GM18498 (cell line): Measurements from ENCODE around the gene EFCAB10.
"Not testable (repeated sequence)": the region's sequence is repeated elsewhere in the genome, so short reads cannot be mapped to it uniquely, and the experiment has no call there.

Experiments
- ATAC-seq: cut with Tn5 transposase; IDR thresholded peaks from one replicate; pipeline ENCODE4 v1.9.1; 2021; ENCODE audit warnings: mild to moderate bottlenecking, moderate library complexity; ENCODE audit not compliant: unreplicated experiment

Gene EFCAB10

DNA sequence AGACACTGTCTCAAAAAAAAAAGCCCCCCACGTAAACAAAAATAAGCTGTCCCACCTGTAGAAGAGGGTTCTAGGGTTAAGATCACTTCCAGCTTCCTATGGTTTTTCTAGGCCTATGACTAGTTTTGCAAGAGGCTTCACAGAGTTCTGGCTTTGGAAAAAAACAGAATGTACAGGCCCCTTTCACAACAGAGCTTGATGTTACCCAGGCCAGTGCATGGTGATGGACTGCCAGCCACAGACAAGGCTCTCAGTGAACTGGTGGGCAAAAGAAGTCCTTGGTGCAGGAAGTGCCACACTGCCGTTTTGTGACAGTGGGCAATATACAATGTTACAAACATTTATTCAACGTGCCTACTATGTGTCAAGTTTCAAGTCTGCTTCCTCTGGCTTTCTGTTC is 18.3 kb upstream of the EFCAB10 start:
- ATAC-seq = no peak

DNA sequence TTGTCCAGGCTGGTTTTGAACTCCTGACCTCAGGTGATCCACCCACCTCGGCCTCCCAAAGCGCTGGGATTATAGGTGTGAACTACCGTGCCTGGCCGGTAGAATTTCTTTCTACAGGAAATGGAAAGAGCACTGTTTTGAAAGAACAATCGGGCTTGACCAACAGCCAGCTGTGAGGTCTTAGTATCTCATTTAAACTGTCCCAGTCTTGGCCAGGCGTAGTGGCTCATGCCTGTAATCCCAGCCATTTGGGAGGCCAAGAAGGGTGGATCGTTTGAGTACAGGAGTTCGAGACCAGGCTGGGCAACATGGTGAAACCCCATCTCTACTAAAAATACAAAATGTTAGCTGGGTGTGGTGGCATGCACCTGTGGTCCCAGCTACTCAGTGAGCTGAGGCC is 17.8 kb upstream of the EFCAB10 start:
- not testable (repeated sequence) for ATAC-seq

DNA sequence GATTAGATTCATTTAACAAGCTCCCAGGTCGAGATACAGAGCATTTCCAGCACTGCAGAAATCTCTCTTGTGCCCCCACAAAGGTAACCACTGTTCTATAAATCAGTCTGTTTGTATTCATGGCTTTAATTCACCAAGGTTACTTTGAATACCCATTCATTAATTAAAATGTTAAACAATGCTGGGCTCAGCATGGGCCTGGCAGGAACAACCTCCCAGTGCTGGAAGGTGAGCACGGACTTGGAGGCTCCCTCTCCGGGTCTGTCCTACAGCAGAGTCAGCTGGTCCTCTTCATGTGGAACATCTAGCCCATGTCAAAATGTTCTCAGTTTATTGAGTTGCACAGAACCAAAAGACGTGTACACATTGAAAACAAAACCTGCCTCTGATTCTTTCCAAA is 15.6 kb upstream of the EFCAB10 start:
- no peak for ATAC-seq

DNA sequence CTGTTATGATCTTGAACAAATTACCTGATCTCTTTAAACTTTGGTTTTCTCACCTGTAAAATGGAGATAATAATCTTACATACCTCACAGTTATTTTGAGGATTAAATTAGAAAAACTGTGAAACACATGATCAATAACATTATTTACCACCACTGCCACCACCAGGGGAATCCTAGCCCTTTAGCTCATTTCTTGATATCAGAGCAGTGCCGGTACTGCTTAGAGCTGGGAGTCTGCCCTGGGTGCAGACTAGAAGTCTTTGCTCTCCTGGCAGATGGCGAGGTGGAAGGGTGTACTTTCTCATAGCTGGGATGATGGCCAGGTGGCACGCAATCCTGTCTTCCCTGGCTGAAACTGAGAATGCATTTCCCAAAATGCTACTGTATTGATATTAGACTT is 12.7 kb upstream of the EFCAB10 start:
- ATAC-seq = no peak

DNA sequence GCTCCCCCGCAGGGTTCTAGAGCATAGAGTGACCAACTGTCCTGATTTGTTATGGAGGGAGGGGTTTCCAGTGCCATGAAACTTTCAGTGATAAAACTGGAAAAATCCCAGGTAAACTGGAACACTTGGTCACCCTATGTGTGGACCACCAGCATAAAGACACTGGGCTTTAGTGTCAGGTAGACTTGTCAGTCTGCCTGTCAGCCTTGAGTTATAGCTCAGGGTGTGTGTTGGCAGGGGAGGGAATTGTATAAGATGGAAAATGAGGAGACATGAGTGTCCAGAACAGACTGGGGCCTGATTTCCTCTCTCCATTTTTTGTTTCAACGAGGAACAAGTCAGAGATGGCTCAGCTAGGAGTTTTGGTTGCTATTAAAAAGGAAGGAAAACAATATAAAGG is 10.2 kb upstream of the EFCAB10 start:
- ATAC-seq = no peak

DNA sequence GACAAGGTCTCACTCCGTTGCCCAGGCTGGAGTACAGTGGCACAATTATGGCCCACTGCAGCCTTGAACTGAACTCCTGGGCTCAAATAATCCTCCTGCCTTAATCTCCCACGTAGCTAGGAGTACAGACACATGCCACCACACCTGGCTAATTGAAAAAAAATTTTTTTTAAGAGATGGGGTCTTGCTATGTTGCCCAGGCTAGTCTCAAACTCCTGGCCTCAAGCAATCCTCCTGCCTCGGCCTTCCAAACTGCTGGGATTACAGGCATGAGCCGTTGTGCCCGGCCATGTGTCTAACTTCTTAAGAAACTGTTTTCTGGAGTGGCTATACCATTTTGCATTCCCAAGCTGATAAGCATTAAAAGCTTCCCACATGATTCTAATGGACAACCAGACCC is 9.5 kb upstream of the EFCAB10 start:
- no peak for ATAC-seq

DNA sequence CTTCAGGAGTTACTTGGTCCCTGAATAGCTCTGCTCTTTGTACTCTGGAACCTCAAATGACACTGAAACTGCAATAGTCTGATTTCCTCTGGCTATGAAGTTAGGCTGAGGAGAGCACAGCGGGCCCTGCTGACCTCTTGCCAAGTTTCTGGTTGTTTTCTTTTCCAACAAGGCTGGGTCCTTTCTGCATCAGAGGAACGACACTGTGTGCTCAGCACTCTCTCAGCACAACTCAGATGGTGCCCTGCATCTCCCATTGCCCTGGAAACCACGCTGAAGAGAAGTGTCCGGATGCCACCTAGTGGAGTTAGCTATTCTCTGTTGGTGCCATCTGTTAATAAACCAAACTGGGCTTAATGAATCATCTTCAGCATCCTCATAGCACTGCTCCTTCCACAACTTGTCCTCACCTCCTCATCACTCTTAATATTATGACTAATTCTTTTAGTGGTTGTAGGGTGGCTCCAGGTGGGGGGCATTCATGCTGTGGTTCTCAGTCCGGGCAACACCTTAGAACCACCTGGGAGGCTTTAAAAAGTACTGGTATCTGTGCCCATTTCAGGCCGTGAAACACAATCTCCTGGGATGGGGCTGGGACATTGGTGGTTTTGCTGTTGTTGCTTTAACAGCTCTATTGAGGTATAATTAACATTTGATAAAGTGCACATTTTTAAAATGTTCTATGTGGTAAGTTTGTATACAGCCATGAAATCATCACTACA is 8.2 kb upstream of the EFCAB10 start:
- ATAC-seq = peak; percentile 86

DNA sequence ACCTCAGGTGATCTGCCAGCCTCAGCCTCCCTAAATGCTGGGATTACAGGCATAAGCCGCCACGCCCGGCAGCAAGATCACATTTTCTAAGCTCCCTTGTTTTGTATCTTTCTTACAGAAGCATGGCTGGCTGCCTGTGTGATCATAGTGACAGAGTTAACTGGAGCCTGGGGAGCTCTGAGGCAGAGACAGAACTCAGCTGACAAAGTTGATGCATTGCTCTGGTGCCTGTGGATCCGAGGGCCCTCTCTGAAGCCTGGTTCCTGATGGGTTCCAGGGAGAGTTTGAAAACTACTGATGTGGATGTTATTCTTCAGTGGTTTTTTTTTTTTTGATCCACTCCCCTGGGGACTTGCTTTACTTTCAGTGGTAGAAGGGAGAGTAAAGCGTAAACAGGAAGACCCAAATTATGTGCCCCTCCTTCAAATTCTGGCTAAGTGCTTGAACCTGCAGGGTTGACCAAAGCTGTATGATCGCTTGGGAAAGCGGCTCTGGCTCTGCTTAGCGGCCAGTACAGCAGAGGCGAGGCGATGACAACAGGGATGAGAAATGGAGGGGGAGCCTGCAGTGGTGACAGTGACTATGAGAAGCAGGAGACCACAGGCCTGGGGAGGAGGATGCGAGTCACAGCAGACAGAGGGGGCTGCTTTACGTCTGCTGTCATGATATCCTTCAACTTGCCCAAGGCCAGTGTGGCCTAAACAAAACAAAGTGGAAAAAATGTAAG is 6.8 kb upstream of the EFCAB10 start:
- ATAC-seq = no peak

DNA sequence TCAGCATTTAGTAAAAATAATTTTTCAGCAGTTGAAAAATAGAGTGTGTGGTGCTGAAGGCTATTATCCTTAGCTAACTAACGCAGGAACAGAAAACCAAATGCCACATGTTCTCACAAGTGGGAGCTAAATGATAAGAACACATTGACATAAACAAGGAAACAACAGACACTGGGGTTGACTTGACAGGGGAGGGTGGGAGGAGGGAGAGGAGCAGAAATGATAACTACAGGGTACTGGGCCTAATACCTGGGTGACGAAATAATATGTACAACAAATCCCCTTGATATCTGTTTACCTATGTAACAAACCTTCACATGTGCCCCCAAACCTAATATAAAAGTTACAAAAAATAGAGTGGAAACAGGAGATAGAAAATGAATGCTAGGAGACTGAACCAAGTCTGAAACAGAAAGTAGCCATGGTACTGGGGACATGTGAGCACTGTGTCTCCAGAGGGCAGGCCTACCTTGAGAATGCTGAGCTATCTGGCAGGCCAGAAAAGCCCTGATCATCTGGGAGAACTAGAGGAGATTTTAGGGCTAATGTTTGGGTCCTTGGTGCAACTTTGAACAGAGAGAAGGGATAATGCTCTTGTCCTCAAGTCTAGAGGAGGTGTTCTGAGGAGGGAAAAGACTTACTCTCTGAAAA is 4.7 kb upstream of the EFCAB10 start:
- peak; percentile 56 for ATAC-seq

DNA sequence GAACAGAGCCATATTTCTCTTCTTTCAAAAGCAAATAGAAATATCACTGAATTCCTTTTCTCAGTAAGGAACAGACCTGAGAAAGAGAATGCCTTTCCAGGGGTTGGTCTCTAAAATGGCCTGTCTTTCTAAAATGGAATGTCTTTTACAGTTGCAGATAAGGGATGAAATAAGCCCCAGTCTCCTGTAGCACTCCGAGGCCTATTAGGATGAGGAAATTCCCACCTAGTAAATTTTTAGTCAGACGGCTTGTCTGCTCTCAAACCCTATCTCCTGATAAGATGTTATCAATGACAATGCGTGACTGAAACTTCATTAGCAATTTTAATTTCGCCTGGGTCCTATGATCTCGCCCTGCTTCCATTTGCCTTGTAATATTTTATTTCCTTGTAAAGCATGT is 2.9 kb upstream of the EFCAB10 start:
- ATAC-seq = no peak

DNA sequence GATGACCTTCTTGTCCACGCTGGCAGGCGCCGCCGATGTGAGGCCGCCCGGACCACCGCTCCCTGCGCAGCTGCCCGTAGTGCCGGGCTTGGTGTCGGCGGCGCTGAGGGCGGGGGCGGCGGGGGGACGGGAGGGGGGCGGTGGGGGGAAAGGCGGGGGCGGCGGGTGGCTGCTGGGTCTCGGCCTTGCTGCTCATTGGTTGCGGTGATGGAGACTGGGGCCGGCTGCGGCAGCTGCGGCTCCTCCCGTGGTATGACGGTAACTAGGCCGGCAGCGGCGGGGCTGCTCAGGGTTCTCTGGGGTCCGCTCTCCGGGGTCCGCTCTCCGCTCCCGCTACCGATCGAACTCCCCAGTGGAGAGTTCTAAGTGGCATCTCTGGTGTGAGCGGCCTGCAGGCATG is 1.8 kb upstream of the EFCAB10 start:
- no peak for ATAC-seq

DNA sequence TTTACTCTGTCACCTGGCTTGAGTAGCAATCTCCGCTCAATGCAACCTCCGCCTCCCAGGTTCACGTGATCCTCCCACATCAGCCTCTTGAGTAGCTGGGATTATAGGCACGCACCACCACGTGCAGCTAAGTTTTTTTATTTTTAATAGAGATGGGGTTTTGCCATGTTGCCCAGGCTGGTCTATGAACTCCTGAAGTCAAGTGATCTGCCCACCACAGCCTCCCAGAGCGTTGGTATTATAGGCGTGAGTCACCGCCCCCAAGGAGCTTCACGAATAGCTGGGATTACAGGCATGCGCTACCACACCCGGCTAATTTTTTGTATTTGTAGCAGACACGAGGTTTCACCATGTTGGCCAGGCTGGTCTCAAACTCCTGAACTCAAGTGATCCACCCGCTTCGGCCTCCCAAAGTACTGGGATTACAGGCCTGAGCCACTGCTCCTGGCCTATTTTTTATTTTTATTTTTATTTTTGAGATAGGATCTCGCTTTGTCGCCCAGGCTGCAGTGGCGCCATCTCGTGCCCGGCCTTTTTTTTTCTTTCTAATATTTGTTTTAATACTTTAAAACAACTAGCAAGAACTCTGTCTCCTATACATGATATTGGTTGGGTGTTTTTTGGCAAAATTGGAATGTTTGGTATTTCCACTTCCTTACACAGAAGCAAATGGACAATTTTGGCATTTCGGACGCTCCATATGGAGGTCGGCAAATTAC is 1.1 kb downstream of the EFCAB10 start:
- ATAC-seq = no peak

DNA sequence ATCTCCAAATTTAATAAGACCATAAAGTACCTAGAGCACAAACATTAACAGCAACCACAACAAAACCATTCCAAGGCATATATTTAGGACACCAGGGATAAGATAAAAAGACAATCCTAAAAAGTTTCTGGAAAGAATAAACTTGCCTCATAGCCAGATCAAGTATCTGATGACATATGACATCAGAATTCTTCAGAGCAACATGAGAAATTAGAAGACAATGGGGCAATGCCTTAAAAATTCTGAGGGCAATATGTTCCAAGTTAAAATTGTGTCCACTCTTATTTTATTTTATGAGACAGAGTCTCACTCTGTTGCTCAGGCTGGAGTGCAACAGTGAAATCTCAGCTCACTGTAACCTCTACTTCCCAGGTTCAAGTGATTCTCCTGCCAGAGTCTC is 2.8 kb downstream of the EFCAB10 start:
- ATAC-seq = no peak

DNA sequence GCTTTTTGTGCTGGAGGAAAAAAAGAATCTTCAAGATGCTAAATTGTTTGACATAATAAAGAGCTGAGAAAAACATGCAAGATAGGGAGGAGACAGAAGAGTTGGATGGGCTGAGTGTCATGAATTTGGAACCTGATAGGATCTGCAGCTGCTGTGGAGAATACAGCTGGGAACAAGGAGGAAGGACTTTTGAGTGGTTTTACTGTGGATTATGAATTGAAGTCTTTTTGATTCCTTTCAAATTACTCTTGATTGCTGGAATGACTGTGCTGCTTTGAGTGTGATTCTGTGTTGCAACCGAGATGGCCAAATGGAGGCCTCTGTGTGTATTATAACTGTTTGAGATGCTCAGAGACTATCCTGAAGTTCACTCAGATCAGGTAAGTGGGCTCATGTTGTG is 4.0 kb downstream of the EFCAB10 start:
- ATAC-seq = no peak

DNA sequence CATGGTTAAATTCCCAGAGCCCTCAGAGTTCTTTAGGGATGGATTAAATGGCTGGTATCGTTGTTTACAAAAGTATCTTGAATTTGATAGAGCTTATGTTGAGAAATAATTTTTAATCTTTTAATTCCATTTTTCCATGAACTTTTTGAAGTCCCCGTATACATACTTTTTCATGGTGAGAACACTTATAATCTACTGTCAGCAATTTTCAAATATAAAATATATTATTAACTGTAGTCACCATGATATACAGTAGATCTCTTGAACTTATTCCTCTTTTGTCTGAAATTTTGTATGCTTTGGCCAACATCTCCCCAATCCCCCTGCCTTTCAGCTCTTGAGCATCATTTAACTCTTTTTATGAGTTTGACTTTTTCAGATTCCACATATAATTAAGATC is 9.4 kb downstream of the EFCAB10 start:
- no peak for ATAC-seq

DNA sequence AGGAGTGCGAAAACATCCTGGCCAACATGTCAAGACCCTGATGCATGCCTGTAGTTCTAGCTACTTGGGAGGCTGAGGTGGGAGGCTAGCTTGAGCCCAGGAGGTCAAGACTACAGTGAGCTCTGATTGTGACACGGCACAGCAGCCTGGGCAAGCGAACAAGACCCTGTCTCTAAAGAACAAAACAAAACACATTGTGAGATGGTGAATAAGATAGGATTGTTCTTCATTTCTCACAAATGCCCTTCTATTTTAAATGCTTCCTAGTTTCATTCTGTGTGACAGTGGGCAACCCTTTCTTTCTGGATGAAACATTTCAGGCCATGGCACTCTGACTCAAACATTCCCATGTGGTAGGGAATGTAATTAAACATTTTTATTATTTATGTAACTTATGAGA is 13.5 kb downstream of the EFCAB10 start:
- no peak for ATAC-seq

DNA sequence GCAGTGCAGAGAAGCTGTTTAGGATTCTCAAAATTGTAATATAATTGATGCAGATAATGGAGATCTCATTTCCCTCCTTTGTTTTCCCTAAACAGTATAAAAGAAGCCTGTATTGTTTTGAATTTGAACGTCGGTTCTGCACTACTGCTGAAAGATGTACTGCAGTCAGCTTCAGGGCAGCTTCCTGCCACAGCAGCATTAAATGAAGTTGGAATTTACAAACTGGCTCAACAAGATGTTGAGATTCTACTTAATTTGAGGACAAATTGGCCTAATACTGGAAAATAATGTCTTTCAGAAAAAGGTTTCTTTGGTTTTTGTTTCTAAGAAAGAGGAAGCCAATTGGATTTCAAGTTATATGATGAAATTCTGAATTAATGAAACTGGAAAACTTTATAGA is 14.3 kb downstream of the EFCAB10 start:
- ATAC-seq = no peak

DNA sequence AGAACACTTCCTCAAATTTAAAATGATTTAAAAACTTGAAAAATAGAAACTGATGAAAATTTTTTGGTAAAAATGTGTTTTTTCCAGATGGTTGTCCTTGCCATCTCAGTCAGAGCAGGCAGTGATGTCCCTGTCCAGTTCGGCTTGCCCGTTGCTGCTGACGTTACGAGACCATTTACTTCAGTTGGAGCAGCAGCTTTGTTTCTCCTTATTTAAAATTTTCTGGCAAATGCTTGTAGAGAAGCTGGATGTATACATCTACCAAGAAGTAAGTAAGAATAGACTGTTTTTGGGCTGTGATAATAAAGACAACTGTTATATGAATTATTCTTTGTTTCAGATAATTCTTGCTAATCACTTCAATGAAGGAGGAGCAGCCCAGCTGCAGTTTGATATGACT is 16.1 kb downstream of the EFCAB10 start:
- ATAC-seq = no peak

DNA sequence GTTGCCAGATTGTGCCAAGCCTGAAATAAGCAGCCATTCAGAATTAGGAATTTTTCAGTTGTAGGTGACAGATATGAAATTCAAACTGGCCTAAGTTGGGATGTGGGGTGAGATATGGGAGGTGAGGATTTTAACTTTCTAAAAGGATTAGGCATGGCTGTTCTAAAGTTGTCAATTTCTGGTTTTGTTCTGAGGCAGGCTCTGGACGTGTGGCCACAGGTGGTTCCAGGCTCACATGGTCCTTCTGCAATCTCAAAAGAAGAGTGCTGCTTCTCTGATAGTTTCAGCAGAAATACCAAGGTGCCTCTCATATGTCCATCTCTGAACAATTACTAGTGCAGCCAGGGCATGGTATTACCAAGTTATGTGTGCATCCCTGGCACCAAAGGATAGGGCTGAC is 21.4 kb downstream of the EFCAB10 start:
- no peak for ATAC-seq

DNA sequence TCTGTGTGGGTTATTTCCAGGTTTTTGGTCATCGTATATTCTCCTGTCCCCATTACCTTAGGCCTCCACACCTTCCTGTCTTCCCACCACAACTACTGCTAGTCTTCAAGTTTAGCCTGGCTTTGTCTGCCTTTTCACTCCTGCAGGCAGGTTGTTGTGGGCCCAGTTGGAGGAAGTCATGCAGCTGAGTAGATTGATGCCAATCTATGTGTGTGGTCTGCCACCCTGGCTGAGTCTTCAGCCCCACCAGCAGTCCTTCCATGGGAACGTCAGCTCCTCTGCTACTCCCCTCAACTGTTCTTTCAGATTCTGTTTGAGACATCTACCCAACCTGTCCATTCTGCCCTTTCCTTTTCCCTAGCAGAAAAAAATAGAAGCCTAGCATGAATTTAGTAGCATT is 43.0 kb downstream of the EFCAB10 start:
- no peak for ATAC-seq

DNA sequence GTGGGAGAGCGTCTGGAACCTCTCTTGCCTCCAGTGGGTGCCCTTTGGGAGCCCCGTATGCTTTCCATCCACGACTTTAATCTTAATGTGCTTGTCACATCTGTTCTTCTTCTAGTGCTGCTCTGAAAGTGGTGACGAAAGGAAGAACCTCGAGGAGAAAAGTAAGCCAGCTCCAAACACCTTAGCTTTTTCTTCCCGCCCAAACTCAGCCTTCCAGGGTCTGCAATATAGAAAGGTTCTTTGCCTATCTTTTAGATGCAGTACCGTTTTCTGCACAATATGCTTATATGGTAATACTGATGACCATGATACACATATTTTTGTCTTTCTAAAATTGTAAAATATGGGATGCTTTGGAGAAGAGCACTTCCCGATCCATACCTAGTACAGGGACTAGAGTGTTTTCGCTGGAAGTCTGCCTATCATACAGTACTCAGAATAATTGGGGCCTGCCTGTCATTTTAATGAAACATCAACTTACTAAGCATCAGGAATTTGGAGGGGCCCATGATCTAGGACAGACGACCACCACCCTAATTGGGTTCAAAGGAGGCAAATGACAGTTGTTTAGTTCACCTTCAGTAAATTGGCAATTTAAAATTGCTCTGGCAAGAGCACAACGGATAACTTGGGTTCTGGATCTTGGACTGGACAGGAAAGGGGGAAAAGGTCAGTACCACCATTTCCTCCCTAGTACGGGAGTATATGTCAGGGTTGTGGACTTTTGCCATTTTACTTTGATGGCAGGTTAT is 48.4 kb downstream of the EFCAB10 start:
- ATAC-seq = no peak
